Measurements from ENCODE around the gene ZNF407.

Gene ZNF407

DNA sequence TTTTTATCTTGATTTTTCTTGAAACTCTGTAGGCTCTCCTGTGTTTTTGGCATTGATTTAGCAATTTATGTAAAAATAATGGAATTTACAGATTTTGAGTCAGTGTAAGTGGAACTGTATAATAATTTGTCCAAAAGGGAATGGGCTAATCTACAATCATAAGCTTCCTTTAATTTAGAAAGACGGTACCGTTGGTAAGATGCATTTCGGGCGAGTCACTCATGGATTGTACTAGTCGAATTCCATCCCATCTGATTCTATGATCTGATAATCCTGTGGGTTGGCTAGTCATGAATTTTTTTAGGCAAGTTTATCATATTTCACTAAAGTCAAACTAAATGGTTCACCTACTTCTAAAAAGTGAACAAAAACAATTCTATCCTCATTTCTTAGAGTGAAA lies 133.4 kb downstream of the ZNF407 start:
- TF ChIP-seq, protein P1, sequence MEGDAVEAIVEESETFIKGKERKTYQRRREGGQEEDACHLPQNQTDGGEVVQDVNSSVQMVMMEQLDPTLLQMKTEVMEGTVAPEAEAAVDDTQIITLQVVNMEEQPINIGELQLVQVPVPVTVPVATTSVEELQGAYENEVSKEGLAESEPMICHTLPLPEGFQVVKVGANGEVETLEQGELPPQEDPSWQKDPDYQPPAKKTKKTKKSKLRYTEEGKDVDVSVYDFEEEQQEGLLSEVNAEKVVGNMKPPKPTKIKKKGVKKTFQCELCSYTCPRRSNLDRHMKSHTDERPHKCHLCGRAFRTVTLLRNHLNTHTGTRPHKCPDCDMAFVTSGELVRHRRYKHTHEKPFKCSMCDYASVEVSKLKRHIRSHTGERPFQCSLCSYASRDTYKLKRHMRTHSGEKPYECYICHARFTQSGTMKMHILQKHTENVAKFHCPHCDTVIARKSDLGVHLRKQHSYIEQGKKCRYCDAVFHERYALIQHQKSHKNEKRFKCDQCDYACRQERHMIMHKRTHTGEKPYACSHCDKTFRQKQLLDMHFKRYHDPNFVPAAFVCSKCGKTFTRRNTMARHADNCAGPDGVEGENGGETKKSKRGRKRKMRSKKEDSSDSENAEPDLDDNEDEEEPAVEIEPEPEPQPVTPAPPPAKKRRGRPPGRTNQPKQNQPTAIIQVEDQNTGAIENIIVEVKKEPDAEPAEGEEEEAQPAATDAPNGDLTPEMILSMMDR (IDR thresholded peaks at IDR 0.05; ENCODE audit: extremely low read depth, insufficient read depth, missing control alignments): no peak
- no peak for DNase-seq (ENCODE audit: low spot score)
- in situ Hi-C loops (cut with MboI; ENCODE audit: low pct_unique_long_range_greater_than_20kb, low sequenced_read_pairs, unreplicated experiment): no loop called here

GRCh38 chr18:74732380-74732779 lies 134.7 kb downstream of the ZNF407 start:
- DNase-seq (ENCODE audit: low spot score): no peak
- in situ Hi-C loops (cut with MboI; ENCODE audit: low pct_unique_long_range_greater_than_20kb, low sequenced_read_pairs, unreplicated experiment): no loop called here
- TF ChIP-seq, protein P1 (IDR thresholded peaks at IDR 0.05; ENCODE audit: extremely low read depth, insufficient read depth, missing control alignments): no peak

DNA sequence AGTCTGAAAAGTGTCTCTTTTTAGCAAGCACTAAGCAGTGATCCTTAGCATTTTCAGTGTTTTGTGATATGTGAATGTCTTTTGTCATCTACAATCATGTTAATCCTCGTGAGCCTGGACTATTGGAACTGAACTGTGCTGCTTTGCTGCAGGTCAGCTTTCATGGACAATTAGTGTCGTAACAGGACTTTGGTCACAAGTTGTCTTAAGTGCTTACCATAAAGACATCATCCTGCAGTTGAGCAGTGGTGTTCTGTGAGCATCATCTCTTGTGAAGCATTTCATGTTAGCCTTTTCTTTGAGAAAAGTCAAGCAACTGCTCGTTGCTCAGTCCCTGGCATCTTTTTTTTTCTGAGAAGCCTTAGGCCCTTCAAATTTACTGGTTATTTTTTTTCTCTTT lies 135.9 kb downstream of the ZNF407 start:
- TF ChIP-seq, protein P1 (IDR thresholded peaks at IDR 0.05; ENCODE audit: extremely low read depth, insufficient read depth, missing control alignments): no peak
- no peak for DNase-seq (ENCODE audit: low spot score)
- in situ Hi-C loops (cut with MboI; ENCODE audit: low pct_unique_long_range_greater_than_20kb, low sequenced_read_pairs, unreplicated experiment): no loop called here

DNA sequence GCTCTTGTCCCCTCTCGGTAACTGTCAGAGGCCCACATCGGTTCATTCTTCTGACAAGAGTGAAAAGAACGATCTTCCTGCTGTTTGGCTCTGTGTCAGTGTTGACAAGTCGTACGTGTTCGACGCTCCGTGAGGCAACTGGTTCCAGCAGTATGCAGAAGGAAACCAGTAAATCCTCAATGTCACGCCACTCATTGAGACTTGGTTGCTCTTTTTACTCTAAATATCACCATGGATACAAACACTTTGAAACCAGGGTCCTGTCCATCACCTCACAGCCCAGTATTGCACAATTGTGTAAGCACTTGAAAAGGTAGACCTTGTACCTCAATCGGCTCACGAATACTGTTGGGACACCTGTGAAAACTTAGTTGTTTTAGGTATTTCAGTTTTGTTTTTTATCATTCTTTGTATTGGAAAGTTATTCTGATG lies 136.4 kb downstream of the ZNF407 start:
- in situ Hi-C loops (cut with MboI; ENCODE audit: low pct_unique_long_range_greater_than_20kb, low sequenced_read_pairs, unreplicated experiment): no loop called here
- DNase-seq (ENCODE audit: low spot score): no peak
- TF ChIP-seq, protein P1 (IDR thresholded peaks at IDR 0.05; ENCODE audit: extremely low read depth, insufficient read depth, missing control alignments): no peak

DNA sequence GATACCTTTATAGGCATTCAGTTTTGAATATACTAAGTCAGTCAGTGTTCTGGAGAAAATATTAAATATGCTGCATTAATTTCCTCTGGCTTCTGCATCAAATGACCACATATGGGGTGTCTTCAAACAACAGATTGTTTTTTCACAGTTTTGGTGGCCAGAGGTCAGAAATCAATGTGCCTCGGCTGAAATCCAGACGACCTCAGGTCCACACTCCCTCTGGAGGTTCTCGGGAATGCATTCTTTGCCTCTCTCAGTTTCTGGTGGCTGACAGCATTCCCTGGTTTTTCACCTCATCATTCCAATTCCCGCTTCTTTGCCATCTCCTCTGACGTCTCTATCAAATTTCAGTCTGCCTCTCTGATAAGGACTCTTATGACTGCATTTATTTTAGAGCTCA lies 142.3 kb downstream of the ZNF407 start:
- TF ChIP-seq, protein P1 (IDR thresholded peaks at IDR 0.05; ENCODE audit: extremely low read depth, insufficient read depth, missing control alignments): no peak
- DNase-seq (ENCODE audit: low spot score): no peak
- in situ Hi-C loops (cut with MboI; ENCODE audit: low pct_unique_long_range_greater_than_20kb, low sequenced_read_pairs, unreplicated experiment): no loop called here

GRCh38 chr18:74742573-74743243 lies 145.0 kb downstream of the ZNF407 start:
- TF ChIP-seq, protein P1 (IDR thresholded peaks at IDR 0.05; ENCODE audit: extremely low read depth, insufficient read depth, missing control alignments): no peak
- in situ Hi-C loops (cut with MboI; ENCODE audit: low pct_unique_long_range_greater_than_20kb, low sequenced_read_pairs, unreplicated experiment): no loop called here

More at GRCh38 chr18:74742573-74743243, 145.0 kb downstream of the ZNF407 start:
- DNase-seq (ENCODE audit: low spot score): no peak
